NCI-H1694 (cell line): ENCODE data around the gene RIPPLY3.
A peak's percentile ranks its signal among the peaks of the same experiment; 100 is the strongest.
"Not testable (repeated sequence)": the region's sequence is repeated elsewhere in the genome, so short reads cannot be mapped to it uniquely, and the experiment has no call there.

ENCODE experiments used
- DNase-seq: peaks from one replicate; lab custom pipeline; 2025; lab: John Stamatoyannopoulos, UW

The RIPPLY3 gene

DNA sequence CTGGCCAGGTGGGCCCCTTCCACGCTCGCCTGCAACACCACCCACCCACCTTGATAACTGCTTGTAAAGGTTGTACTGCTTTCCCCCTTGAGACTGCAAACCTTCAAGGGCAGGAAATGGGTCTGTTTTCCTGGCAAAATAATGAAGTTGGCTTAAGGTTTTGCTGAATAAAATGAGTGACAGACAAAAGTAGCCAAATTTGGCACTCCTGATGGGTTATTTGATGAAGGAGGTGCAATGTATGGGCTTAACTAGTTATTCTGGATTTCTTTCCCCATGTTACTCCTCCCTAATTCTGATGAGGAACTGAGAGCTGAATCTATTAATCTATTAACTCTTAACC, 25.5 kb upstream of the RIPPLY3 start:
- DNase-seq: no peak

DNA sequence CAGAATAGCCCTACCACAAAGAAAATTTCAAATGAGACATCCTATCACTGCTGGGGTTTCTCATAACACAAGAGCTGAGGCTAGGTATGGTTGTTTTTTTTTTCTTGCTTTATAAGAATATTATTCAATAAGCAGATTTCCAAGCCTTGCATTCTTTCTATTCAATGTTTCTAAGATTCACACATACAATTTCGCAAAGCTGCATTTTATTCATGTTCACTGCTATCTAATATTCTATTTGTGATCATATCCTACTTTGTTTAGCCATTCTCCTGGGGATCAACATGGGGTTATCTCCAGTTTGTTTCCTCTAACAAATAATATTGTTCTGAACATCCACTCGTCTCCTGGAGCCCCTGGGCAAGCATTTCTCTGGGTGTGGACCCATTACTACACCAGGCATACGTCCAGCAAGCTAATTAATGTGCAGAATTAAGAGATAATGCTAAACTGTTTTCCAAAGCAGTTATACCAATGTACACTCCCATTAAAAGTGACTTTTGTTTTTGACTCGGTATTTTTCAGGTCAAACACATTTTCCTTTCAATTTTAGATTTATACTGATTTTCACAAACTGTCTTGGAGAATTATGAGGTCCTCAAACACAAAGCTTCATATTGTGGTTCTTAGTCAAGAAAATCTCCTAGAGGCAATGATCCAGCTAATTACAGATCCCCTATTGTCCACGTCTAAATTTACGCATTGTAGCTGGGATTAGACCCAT, 24.4 kb upstream of the RIPPLY3 start:
- DNase-seq: no peak

DNA sequence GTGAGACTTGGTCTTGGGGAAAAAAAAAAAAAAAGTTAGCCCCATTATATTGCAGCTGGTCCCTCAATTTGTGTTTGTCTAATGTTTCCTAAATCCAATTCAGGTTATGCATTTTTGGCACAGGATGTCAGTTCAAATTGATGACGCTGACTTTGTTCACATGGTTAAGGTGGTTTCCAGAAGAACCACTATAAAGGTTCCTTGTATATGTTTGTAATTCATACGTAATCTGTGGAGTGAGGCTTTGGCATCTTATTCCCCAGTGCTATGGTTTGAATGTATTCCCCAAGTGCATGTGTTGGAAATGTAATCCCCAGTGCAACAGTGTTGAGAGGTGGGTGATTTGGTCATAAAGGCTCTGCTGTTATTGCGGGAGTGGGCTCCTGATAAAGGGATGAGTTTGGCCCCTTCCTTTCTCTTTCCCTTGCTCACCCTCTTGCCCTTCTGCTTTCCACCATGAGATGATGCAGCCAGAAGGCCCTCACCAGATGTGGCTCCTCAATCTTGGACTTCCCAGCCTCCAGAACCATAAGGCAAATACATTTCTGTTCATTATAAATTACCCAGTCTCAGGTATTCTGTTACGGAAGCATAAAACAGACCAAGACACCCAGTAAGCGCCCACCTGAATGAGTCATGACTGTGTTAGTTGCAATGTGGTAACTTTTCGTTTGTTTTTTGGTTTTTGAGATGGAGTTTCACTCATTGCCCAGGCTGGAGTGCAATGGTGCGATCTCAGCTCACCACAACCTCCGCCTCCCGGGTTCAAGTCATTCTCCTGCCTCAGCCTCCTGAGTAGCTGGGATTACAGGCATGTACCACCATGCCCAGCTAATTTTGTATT, 20.5 kb upstream of the RIPPLY3 start:
- DNase-seq: no peak

DNA sequence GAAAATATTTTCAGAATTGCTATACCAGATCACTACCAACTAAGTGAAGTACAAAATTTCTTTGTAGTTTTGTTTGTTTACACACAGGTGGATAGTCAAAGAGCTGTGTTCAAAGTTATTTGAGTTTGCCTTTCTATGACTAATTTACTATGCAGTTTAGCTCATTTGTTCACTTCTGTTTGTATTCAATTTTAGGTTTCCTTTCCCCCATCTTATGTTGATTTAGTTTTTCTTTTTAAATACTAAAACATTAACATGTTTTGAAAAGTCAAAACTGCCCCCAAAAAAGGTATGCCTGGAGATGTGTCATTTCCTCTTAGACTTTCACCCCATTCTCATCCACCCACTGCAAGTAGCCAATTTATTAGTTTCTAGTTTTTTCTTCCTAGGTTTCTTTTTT, 18.7 kb upstream of the RIPPLY3 start:
- DNase-seq: no peak

- DNase-seq: no peak
Measured at GRCh38 chr21:36988536-36988935, 18.0 kb upstream of the RIPPLY3 start.

DNA sequence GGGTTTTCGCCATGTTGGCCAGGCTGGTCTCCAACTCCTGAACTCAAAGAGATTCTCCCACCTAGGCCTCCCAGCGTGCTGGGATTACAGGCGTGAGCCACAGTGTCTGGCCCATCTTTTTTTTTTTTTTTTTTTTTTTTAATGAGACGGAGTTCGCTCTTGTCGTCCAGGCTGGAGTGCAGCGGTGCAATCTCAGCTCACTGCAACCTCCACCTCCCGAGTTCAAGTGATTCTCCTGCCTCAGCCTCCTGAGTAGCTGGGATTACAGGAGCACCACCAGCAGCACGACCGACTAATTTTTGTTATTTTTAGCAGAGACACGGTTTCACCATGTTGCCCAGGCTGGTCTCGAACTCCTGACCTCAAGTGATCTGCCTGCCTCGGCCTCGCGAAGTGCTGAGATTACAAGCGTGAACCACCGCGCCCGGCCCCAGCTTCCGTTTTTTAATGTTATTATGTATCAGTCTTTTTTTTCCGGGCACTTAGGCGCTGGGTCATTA, 17.3 kb upstream of the RIPPLY3 start:
- DNase-seq: not testable (repeated sequence)

DNA sequence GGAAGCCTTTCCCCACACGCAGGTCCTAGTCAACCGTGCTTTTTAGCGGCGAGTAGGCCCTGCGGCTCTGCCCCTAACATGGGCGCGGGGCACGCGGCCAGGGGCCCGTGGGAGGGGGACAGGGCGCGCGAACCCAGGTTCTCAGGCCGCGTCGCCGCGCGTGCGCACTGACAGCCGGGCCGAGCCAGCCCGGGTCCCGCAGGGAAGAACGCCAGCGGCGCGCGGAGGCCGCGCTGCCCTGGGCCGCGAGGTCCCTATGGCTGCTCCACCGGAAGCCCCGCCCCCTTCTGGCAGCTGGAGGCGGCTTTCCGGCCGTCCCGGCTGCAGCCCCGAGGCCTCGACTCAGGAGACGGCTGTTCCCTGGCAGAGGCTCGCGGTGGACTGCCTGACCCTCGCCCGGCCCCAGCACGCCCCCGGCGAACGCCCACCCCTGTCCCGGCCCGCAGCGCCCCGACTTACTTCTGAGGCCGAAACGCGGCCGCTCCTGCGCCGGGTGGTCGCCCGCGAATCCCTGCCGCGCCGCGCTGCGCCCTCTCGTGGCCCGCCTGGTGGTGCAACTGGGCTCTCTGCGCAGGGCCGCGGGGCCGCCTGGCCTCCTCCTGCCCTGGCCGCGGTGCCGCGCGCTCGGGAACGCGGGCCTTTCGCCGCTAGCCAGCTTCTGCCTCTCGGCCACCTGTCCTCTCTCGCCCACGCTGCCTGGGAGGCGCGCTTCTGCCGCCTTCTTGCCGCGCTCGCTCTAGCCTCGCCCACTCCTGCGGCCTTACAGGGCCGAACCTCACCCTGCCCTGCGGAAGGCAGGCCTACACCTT, 16.6 kb upstream of the RIPPLY3 start:
- DNase-seq: peak; percentile 86

GRCh38 chr21:36990508-36991205, 15.8 kb upstream of the RIPPLY3 start:
- no peak for DNase-seq

DNA sequence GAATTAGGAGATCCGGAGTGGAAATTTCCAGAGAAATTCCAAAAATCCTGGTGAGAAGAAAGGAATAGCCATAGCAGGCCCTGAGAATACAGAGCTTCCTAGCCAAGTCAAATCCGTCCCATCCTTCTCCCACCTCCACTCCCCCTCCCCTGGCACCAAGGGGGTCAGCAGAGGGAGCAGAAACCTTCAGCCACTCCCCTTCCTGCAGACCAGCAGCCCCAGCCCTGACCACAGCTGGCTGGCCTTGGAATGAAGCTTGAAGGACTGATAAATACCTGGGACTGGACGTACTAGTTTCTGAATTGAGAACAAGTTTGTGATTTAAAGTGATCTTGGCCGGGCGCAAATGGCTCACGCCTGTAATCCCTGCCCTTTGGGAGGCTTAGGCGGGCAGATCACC, 13.8 kb upstream of the RIPPLY3 start:
- no peak for DNase-seq

DNA sequence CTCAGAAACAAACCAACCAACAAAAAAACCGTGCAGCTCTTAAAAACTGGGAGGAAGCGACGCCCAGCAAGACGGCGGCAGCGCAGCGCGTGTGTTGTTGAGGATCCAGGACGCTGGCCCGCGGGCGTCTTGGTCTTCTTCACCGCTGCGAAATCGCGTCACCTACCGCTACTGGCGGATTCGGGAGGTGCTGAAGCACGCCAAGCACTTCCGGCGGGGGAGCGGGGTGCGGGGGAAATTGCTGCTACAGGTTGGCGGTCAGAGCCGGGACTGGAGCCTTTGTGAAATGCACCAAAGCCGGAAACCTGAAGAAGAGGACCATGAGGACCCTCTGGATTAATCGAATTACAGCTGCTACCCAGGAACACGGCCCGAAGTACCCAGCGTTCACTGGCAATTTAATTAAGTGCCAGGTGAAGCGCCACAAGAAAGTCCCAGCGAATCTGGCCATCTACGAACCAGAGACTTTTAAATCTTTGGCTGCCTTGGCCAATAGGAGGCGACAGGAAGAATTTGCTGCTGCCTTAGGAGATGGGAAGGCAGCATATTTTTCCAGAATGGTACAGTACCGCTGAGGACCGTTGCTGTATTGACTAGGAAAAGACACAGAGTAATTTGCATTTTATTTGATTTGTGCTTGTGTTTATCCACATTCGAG, 11.9 kb upstream of the RIPPLY3 start:
- DNase-seq: no peak

- DNase-seq: not testable (repeated sequence)
Measured at GRCh38 chr21:36995285-36995684, 11.2 kb upstream of the RIPPLY3 start.

DNA sequence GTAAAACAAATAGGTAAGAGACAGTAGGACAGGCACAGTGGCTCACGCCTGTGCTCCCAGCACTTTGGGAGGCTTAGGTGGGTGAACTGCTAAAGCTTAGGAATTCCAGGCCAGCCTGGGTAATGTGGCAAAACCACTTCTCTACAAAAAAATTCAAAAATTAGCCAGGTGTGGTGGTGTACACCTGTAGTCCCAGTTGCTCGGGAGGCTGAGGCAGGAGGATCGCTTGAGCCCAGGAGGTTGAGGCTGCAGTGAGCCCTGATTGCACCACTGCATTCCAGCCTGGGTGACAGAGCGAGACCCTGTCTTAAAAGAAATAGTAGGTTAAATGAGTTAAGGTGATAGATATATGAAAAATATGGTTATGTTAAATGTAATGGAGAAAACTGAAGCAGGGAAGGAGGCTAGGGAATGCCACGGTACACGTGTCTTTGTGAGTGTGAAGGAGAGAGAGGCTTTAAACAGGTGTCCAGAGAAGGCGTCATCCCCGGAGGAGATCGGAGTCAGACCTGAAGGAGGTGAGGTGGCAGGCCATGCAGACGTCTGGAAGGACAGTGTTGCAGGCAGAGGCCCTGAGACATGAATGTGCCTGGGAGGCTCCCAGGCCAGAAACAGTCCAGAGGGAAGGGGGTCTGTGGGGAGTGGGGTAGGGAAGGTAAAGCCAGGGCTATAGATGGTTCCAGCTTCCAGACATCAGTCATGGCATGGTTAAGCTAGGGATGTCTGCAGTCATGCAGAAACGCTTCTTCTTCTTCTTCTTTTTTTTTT, 7.2 kb upstream of the RIPPLY3 start:
- no peak for DNase-seq

GRCh38 chr21:37000381-37000780, 6.1 kb upstream of the RIPPLY3 start:
- no peak for DNase-seq

GRCh38 chr21:37001441-37001840, 5.1 kb upstream of the RIPPLY3 start:
- no peak for DNase-seq

DNA sequence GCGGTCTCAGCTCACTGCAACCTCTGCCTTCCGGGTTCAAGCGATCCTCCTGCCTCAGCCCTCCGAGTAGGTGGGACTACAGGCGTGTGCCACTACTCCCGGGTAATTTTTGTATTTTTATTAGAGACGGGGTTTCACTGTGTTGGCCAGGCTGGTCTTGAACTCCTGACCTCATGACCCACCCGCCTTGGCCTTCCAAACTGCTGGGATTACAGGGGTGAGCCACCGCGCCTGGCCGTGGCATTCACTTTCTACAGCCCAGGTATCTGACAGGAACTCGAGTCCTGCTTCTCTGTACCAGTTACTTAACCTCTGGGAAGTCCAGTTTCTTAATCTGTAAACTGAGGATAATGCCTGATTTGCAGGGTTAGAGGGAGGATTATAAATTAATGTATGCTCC, 3.7 kb upstream of the RIPPLY3 start:
- not testable (repeated sequence) for DNase-seq

- DNase-seq: not testable (repeated sequence)
Measured at GRCh38 chr21:37003917-37004316, 2.6 kb upstream of the RIPPLY3 start.

- no peak for DNase-seq
Measured at GRCh38 chr21:37005548-37006485, 685 bp upstream of the RIPPLY3 start.

GRCh38 chr21:37008724-37009123, 2.2 kb downstream of the RIPPLY3 start:
- no peak for DNase-seq

DNA sequence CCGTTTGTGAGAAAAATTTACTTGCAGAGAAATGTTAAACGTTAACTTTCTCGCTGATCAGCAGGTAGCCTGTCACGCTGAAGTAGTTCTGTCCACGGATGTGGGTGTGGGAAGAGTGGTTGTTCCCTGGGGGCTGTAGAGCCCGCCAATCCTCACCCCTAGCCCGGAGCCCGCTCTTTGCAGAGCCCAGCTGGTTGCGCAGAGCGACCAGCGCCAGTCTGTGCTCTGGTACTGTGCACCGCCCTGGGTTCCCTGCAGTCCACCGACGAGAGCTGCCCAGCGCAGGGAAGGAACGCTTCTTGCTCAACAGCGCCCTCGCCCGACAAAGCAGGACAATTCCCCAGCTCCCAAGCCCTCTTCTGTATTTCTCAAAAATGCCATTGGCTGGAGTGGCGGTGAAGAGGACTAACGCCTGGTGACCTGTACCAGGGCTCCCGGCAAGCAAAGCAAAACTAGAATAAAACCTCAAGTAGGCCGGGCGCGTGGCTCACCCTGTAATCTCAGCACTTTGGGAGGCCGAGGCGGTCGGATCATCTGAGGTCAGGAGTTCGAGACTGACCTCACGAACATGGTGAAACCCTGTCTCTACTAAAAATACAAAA, 3.3 kb downstream of the RIPPLY3 start:
- DNase-seq: peak; percentile 96
